HFFc6 (cell line): ENCODE results near the gene CEACAM5. TPM values are rescaled to one million over a fixed set of nuclear protein-coding genes. Genes with fewer than 3 reads are reported as not detected.
A peak's percentile ranks its signal among the peaks of the same experiment; 100 is the strongest.
"Not testable (repeated sequence)": the region's sequence is repeated elsewhere in the genome, so short reads cannot be mapped to it uniquely, and the experiment has no call there.

ENCODE experiments used
- DNase-seq: peaks from one replicate; pipeline ENCODE4 v3.0.0-alpha.2; 2018
- H3K27ac Mint-ChIP-seq: 2 replicates; pipeline ENCODE4 v1.8.0; 2020; ENCODE audit warnings: mild to moderate bottlenecking, mixed read lengths
- H3K27me3 Mint-ChIP-seq: 2 replicates; pipeline ENCODE4 v1.8.0; 2021; ENCODE audit warnings: mild to moderate bottlenecking, moderate library complexity, mixed read lengths; ENCODE audit not compliant: insufficient read depth
- H3K36me3 Mint-ChIP-seq: 2 replicates; pipeline ENCODE4 v1.8.0; 2021; ENCODE audit warnings: low read depth, mixed read lengths
- H3K4me1 Mint-ChIP-seq: 2 replicates; pipeline ENCODE4 v1.8.0; 2020; ENCODE audit warnings: low read depth, mixed read lengths
- H3K4me3 Mint-ChIP-seq: 2 replicates; pipeline ENCODE4 v1.8.0; 2020; ENCODE audit warnings: mild to moderate bottlenecking, moderate library complexity, mixed read lengths
- H3K9me3 Mint-ChIP-seq: 2 replicates; pipeline ENCODE4 v1.8.0; 2020; ENCODE audit warnings: mild to moderate bottlenecking, mixed read lengths
- CTCF ChIP-seq: fragments of 200-600 bp; sonication (generic); IDR thresholded peaks from 2 replicates; pipeline ENCODE4 v1.5.0; 2021; ENCODE audit warnings: antibody characterized with exemption, mild to moderate bottlenecking
- total RNA-seq, 6 experiments: library from RNA; stranded (reverse); fragmentation: NEBNext Ultra II Directional; extraction: Animal tissue kit (Norgen Biotek cat#: 25700); gene quantifications; 2 replicates in 1 of 6; 3 replicates in 5 of 6; pipeline ENCODE4 v1.2.3, GENCODE V29; 2021

The CEACAM5 gene
- total RNA-seq, 6 experiments from 2014 or later: 0.31 TPM; not detected in 5

DNA sequence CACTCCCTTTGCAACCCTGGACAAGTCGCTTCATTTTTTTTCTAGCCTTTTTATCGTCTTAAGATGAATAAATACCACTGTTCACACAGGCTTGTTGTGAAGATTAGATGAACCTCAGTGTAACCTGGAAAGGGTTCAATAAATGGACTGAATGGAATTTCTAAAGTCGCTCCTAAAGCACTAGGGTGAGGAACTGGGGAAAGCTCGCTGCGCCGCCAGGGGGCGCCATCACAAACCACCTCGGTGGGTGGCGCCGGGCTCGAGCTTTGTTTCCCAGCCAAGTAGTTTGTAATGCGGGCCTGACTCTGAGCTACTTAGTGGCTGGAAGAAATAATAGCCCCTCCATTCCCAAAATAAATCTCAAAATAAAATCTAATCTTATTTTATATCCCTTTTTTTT lies 44.7 kb downstream of the CEACAM5 start:
- peak; percentile 8 for DNase-seq
- H3K27ac Mint-ChIP-seq: no peak overlapping the region
- H3K4me3 Mint-ChIP-seq: no peak overlapping the region
- peak; percentile 90 for TF ChIP-seq CTCF
- H3K36me3 Mint-ChIP-seq: no peaks in the 10 kb centered on the region
- peaks cover 25% of the 10 kb centered on the region for H3K27me3 Mint-ChIP-seq
- H3K4me1 Mint-ChIP-seq: no peaks in the 10 kb centered on the region
- H3K9me3 Mint-ChIP-seq: no peaks in the 10 kb centered on the region

DNA sequence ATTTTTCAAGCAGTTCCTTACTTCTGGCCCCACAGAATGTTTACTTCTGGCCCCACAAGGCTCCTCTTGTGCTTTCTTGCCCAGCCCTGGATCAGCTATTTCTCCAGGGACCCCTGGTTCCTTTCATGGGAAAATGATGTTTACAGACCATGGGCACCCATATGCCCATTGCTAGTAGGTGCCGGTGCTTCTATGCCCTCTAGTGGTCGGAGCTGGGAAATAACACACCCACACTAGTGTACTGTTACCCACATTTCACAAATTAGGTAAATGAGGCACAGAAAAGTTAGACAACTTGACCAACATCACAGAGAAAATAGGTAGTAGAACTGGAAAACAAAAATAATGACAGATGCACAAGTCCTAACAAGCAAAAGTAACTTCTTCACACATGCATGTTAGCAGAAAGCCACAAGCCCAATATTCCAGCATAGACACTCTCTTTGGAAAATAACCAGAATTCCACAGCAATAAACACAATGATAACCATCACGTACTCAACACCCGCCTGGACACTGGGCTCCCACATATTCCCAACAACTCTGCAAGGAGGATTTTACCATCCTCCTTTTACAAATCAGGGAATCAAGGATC lies 45.6 kb downstream of the CEACAM5 start:
- peak; percentile 81 for TF ChIP-seq CTCF
- Mint-ChIP-seq H3K36me3 (no peaks in the 10 kb centered on the region), H3K27ac (no peak overlapping the region), H3K9me3 (no peaks in the 10 kb centered on the region), H3K27me3 (peaks cover 25% of the 10 kb centered on the region), H3K4me3 (no peak overlapping the region), H3K4me1 (no peaks in the 10 kb centered on the region)
- DNase-seq: peak; percentile 21

DNA sequence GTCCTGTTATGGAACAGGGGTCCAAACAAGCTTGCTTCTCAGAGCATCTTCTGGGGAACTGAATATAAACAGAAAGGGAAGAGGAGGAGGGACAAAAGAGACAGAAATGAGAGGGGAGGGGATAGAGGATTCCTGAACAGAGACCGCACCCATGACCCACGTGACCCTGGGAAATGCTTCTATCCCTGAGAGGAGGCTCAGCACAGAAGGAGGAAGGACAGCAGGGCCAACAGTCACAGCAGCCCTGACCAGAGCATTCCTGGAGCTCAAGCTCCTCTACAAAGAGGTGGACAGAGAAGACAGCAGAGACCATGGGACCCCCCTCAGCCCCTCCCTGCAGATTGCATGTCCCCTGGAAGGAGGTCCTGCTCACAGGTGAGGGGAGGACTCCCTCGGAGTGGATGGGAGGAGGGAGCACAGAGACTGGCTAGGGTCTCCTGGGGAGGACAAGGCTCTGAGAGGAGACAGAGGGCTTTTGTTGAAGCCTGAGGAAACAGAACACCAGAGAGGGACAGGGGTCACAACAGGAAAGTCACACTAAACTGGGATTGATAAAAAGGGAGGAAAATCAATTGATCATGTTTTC lies 47.0 kb downstream of the CEACAM5 start, which contains the start of gene CEACAM6:
Gene CEACAM6, plus strand, starts transcription at position 203 of the 586 bp plus-strand sequence. Its CDS starts 109 bp downstream, at position 312.
- Mint-ChIP-seq H3K27me3 (peaks cover 28% of the 10 kb centered on the region), H3K9me3 (no peaks in the 10 kb centered on the region), H3K4me1 (no peaks in the 10 kb centered on the region), H3K27ac (no peak within 1 kb of the TSS), H3K36me3 (no peaks in the 10 kb centered on the region), H3K4me3 (no peak within 1 kb of the TSS)
- no peak for TF ChIP-seq CTCF
- DNase-seq: no peak

GRCh38 chr19:41758846-41759245 lies 50.4 kb downstream of the CEACAM5 start:
- no peak for TF ChIP-seq CTCF
- Mint-ChIP-seq H3K36me3 (no peaks in the 10 kb centered on the region), H3K4me1 (no peaks in the 10 kb centered on the region), H3K27ac (no peak overlapping the region), H3K27me3 (peaks cover 38% of the 10 kb centered on the region), H3K9me3 (no peaks in the 10 kb centered on the region), H3K4me3 (no peak overlapping the region)
- DNase-seq: no peak

DNA sequence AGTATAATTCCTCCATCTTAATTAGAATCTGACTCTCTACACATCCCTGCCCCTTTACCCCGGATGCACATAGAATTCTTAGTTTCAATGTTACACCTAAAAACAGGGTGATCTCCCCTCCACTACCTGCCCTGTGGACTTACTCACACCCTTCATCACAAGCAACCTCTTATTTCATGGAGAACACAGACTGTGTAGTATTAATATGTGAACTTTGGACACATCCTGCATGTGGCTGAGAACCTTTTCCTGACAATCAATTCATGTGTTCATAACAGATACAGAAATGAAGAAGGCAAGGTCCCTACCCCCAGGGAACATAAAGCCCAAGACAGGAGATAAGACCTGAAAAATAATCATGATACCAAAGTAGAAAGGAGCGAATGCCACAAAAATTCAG lies 58.7 kb downstream of the CEACAM5 start:
- Mint-ChIP-seq H3K4me1 (no peaks in the 10 kb centered on the region), H3K27ac (no peak overlapping the region), H3K9me3 (no peaks in the 10 kb centered on the region), H3K4me3 (no peak overlapping the region), H3K27me3 (peaks cover 26% of the 10 kb centered on the region), H3K36me3 (no peaks in the 10 kb centered on the region)
- no peak for TF ChIP-seq CTCF
- DNase-seq: no peak

DNA sequence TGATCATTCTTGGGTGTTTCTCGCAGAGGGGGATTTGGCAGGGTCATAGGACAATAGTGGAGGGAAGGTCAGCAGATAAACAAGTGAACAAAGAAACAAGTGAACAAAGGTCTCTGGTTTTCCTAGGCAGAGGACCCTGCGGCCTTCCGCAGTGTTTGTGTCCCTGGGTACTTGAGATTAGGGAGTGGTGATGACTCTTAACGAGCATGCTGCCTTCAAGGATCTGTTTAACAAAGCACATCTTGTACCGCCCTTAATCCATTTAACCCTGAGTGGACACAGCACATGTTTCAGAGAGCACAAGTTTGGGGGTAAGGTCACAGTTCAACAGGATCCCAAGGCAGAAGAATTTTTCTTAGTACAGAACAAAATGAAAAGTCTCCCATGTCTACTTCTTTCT lies 59.7 kb downstream of the CEACAM5 start:
- not testable (repeated sequence) for H3K36me3 Mint-ChIP-seq, H3K27ac Mint-ChIP-seq, H3K4me1 Mint-ChIP-seq, H3K4me3 Mint-ChIP-seq, DNase-seq, H3K9me3 Mint-ChIP-seq
- peaks cover 26% of the 10 kb centered on the region for H3K27me3 Mint-ChIP-seq
